Measurements from ENCODE around the gene FAU.

FAU gene

GRCh38 chr11:65104628-65105027 is 17.3 kb downstream of the FAU start:
- no peak for FAIRE-seq
- no peak for TF ChIP-seq POLR2A (IDR thresholded peaks at IDR 0.05; ENCODE audit: low read depth, low read length)
- no peak for TF ChIP-seq PAX5 (IDR thresholded peaks at IDR 0.05; ENCODE audit: insufficient read depth, low read length, severe bottlenecking)
- no peak for TF ChIP-seq TAF1 (IDR thresholded peaks at IDR 0.05; ENCODE audit: low read depth, low read length)
- TF ChIP-seq POLR2AphosphoS5 (IDR thresholded peaks at IDR 0.05; ENCODE audit: low read depth, low read length), result no peak
- no peak for TF ChIP-seq POU2F2 (IDR thresholded peaks at IDR 0.05; ENCODE audit: low read depth, low read length)
- TF ChIP-seq SPI1 (IDR thresholded peaks at IDR 0.05; ENCODE audit: low read depth, low read length), result no peak
- DNase-seq (ENCODE audit: insufficient read length, low spot score), result no peak

- FAIRE-seq (no peak), DNase-seq (ENCODE audit: insufficient read length, low spot score) (no peak)
- TF ChIP-seq SPI1 (IDR thresholded peaks at IDR 0.05; ENCODE audit: low read depth, low read length) (no peak), POU2F2 (IDR thresholded peaks at IDR 0.05; ENCODE audit: low read depth, low read length) (no peak)
Measured at GRCh38 chr11:65103476-65103875, 18.5 kb downstream of the FAU start.

- DNase-seq (ENCODE audit: insufficient read length, low spot score), result no peak
- no peak for FAIRE-seq
- no peak for TF ChIP-seq TAF1 (IDR thresholded peaks at IDR 0.05; ENCODE audit: low read depth, low read length)
- no peak for TF ChIP-seq POLR2A (IDR thresholded peaks at IDR 0.05; ENCODE audit: low read depth, low read length)
- TF ChIP-seq POLR2AphosphoS5 (IDR thresholded peaks at IDR 0.05; ENCODE audit: low read depth, low read length), result no peak
- no peak for TF ChIP-seq PAX5 (IDR thresholded peaks at IDR 0.05; ENCODE audit: insufficient read depth, low read length, severe bottlenecking)
Measured at GRCh38 chr11:65102142-65103095, 19.5 kb downstream of the FAU start.

- DNase-seq (ENCODE audit: insufficient read length, low spot score) (no peak), FAIRE-seq (no peak)
- TF ChIP-seq PAX5 (IDR thresholded peaks at IDR 0.05; ENCODE audit: insufficient read depth, low read length, severe bottlenecking), result no peak
- TF ChIP-seq TAF1 (IDR thresholded peaks at IDR 0.05; ENCODE audit: low read depth, low read length), result no peak
- no peak for TF ChIP-seq SPI1 (IDR thresholded peaks at IDR 0.05; ENCODE audit: low read depth, low read length)
- no peak for TF ChIP-seq POLR2AphosphoS5 (IDR thresholded peaks at IDR 0.05; ENCODE audit: low read depth, low read length)
- TF ChIP-seq POU2F2 (IDR thresholded peaks at IDR 0.05; ENCODE audit: low read depth, low read length), result no peak
- TF ChIP-seq POLR2A (IDR thresholded peaks at IDR 0.05; ENCODE audit: low read depth, low read length), result no peak
Measured at GRCh38 chr11:65100674-65101350, 21.1 kb downstream of the FAU start.

- TF ChIP-seq POLR2A (IDR thresholded peaks at IDR 0.05; ENCODE audit: low read depth, low read length) (no peak), SPI1 (IDR thresholded peaks at IDR 0.05; ENCODE audit: low read depth, low read length) (no peak), TAF1 (IDR thresholded peaks at IDR 0.05; ENCODE audit: low read depth, low read length) (no peak), POLR2AphosphoS5 (IDR thresholded peaks at IDR 0.05; ENCODE audit: low read depth, low read length) (no peak), PAX5 (IDR thresholded peaks at IDR 0.05; ENCODE audit: insufficient read depth, low read length, severe bottlenecking) (no peak), POU2F2 (IDR thresholded peaks at IDR 0.05; ENCODE audit: low read depth, low read length) (no peak)
- DNase-seq (ENCODE audit: insufficient read length, low spot score) (no peak), FAIRE-seq (no peak)
Measured at GRCh38 chr11:65096926-65097325, 25.0 kb downstream of the FAU start.

- FAIRE-seq, result peak; percentile 96
Measured at GRCh38 chr11:65095974-65096806, 25.7 kb downstream of the FAU start, which contains the start of gene VPS51. VPS51 (plus strand) TSS chr11:65096214; CDS start chr11:65096251, 37 bp downstream.

GRCh38 chr11:65095427-65095826 is 26.5 kb downstream of the FAU start:
- no peak for DNase-seq (ENCODE audit: insufficient read length, low spot score)
- no peak for FAIRE-seq
- no peak for TF ChIP-seq SPI1 (IDR thresholded peaks at IDR 0.05; ENCODE audit: low read depth, low read length)
- no peak for TF ChIP-seq PAX5 (IDR thresholded peaks at IDR 0.05; ENCODE audit: insufficient read depth, low read length, severe bottlenecking)
- no peak for TF ChIP-seq POU2F2 (IDR thresholded peaks at IDR 0.05; ENCODE audit: low read depth, low read length)
- TF ChIP-seq TAF1 (IDR thresholded peaks at IDR 0.05; ENCODE audit: low read depth, low read length), result no peak
- TF ChIP-seq POLR2A (IDR thresholded peaks at IDR 0.05; ENCODE audit: low read depth, low read length), result no peak
- TF ChIP-seq POLR2AphosphoS5 (IDR thresholded peaks at IDR 0.05; ENCODE audit: low read depth, low read length), result no peak

More at GRCh38 chr11:65095974-65096806, 25.7 kb downstream of the FAU start, which contains the start of gene VPS51:
- peak; percentile 71 for TF ChIP-seq PAX5 (IDR thresholded peaks at IDR 0.05; ENCODE audit: insufficient read depth, low read length, severe bottlenecking)
- peak; percentile 98 for TF ChIP-seq POLR2A (IDR thresholded peaks at IDR 0.05; ENCODE audit: low read depth, low read length)
- peak; percentile 27; the same call in 1 of the 2 replicates for TF ChIP-seq SPI1 (IDR thresholded peaks at IDR 0.05; ENCODE audit: low read depth, low read length)
- TF ChIP-seq POU2F2 (IDR thresholded peaks at IDR 0.05; ENCODE audit: low read depth, low read length), result peak; percentile 96
- peak; percentile 98 for TF ChIP-seq TAF1 (IDR thresholded peaks at IDR 0.05; ENCODE audit: low read depth, low read length)
- peak; percentile 97 for TF ChIP-seq POLR2AphosphoS5 (IDR thresholded peaks at IDR 0.05; ENCODE audit: low read depth, low read length)
- DNase-seq (ENCODE audit: insufficient read length, low spot score), result peak; percentile 92

GRCh38 chr11:65090628-65091027 is 31.3 kb downstream of the FAU start:
- DNase-seq (ENCODE audit: insufficient read length, low spot score) (no peak), FAIRE-seq (no peak)
- no peak for TF ChIP-seq SPI1 (IDR thresholded peaks at IDR 0.05; ENCODE audit: low read depth, low read length)
- no peak for TF ChIP-seq PAX5 (IDR thresholded peaks at IDR 0.05; ENCODE audit: insufficient read depth, low read length, severe bottlenecking)
- no peak for TF ChIP-seq POLR2AphosphoS5 (IDR thresholded peaks at IDR 0.05; ENCODE audit: low read depth, low read length)
- TF ChIP-seq POU2F2 (IDR thresholded peaks at IDR 0.05; ENCODE audit: low read depth, low read length), result no peak
- TF ChIP-seq TAF1 (IDR thresholded peaks at IDR 0.05; ENCODE audit: low read depth, low read length), result no peak

Measured in GM12891 (cell line).